GM18870 (cell line): ENCODE data around the gene FBXO41.
A peak's percentile ranks its signal among the peaks of the same experiment; 100 is the strongest.

ENCODE experiments used
- ATAC-seq: cut with Tn5 transposase; IDR thresholded peaks from one replicate; pipeline ENCODE4 v1.9.1; 2021; ENCODE audit warnings: moderate library complexity; ENCODE audit not compliant: unreplicated experiment

Gene FBXO41

DNA sequence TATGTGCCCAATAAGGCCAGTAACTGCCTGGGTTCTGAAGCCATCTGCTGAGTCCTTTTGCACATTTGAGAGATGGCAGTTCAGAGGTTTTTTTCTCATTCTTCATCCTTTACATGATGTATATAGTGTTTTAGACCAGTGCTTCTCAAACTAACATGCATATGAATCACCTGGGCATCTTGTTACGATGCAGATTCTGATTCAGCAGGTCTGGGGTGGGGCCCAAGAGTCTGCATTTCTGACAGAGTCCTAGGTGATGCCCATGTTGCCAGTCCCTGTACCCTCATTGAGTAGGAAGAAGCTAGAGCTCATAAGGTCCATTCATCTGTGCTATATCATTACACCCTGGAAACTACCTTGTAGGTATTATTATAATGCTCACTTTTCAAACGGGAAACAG is 66.5 kb downstream of the FBXO41 start:
- no peak for ATAC-seq

DNA sequence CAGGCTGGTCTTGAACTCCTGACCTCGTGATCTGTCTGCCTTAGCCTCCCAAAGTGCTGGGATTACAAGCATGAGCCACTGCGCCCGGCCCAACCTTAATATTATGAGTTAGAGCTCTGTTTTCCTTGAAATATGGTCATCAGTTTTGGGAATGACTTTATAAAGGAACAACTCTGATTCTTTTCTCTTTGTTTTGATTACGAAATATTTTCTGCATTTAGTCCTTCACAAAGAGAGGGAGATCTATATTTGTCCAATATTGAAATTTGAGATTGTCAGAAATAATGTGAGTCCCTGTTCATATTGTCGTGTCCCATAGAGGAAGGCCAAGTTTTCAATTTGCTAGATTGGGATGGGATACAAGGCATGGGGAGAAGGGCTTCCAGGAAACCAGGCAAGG is 67.1 kb downstream of the FBXO41 start:
- no peak for ATAC-seq

DNA sequence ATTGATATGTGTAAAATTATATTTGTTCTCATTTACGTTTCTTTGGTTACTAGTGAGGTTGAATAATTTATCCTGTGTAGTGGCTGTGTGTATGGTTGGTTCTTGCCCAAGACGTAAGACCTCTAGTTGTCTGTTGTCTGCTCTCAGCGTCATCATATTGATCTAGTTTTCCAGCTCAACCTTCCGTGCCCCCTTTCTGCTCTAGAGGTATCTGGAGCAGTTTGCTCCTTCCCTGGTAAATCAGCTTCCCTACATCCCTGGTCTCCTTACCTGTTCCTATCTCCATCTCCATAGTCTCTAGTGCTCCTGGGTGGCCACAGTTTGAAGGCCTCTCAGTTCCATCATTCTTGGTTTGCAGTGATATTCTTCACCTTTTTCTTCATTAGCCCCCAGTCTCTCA is 69.0 kb downstream of the FBXO41 start:
- ATAC-seq, result no peak

DNA sequence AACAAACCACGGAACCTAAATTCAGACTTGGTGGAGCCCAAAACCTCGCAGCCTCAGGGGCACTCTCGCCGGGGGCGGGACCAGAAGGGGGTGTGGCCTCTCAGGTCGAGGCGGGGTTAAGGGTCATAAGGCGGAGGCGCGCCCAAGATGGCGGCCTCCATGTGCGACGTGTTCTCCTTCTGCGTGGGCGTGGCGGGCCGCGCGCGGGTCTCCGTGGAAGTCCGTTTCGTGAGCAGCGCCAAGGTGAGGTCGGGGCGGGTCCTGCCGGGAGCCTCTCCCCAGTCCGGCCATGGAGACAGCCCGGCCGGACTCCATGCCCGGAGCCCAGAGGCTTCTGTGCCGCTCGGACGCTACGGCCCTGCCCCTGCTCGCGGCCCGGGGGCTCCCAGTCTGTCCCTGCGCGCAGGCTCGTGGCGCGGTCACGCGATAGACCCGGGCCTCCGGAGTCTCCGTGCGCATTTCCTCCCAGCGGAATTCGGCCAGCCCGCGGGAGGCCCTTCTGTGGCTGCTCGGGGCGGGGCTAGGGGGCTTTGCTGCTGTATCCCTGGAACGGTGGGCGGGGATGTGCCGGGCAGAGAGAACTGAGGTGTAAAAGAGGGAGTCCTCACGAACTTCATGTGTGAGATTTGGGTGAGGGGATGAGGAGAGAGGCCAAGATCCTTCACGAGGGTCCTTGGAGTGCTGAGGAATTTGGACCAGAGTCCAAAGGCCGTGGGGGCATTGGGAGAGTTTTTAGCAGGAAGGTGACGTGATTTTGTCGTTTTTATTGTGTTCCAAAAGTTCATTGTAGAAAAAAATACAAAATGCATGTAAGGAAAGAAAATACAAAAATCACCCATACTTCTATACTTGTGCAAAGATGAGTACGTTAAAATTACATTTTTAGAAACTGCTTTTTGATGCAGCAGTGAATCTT is 69.9 kb downstream of the FBXO41 start, which contains the start of gene SMYD5:
Gene SMYD5, plus strand, starts transcription at position 126 of the 916 bp plus-strand sequence. Its CDS starts 22 bp downstream, at position 148.
- ATAC-seq, result peak; percentile 80

DNA sequence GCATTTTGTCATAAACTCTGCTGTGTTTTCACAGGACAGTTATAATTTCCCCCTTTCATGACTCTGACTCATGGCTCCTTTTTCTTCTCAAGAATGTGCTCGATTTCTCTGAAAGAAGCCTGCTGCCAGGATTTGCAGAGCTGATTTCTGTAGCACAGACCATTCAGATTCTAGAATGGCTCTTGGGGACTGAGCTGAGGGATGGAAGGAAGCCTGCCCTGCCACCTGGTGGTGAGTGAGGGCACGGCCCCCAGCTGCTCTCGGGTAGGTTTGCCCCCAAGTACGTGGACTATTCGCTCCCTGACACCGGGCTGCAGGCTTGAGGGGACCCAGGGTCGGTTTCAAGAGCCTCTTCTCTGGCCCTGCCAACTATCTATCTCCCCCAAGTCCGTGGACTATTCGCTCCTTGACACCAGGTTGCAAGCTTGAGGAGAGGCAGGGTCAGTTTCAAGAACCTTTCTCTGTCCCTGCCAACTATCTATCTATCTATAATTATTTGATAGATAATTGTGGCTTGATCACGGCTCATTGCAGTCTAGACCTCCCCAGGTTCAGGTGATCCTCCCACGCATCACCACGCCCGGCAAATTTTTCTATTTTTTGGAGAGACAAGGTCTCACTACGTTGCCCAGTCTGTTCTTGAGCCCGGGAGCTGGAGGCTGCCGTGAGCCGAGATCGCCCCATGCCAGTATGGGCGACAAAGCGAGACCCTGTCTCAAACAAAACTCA is 71.7 kb downstream of the FBXO41 start:
- ATAC-seq, result peak; percentile 69

DNA sequence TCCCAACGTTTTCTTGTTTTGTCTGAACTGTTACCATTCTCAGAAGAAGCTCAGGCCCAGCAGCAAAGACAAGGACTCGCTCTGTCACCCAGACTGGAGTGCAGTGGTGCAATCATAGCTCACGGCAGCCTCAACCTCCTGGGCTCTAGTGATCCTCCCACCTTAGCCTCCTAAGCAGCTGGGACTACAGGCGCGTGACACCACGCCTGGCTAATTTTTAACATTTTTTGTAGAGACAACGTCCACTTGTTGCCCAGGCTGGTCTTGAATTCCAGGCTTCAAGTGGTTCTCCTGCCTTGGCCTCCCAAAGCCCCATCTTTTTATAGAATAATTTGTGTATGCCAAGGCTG is 72.2 kb downstream of the FBXO41 start:
- no peak for ATAC-seq

DNA sequence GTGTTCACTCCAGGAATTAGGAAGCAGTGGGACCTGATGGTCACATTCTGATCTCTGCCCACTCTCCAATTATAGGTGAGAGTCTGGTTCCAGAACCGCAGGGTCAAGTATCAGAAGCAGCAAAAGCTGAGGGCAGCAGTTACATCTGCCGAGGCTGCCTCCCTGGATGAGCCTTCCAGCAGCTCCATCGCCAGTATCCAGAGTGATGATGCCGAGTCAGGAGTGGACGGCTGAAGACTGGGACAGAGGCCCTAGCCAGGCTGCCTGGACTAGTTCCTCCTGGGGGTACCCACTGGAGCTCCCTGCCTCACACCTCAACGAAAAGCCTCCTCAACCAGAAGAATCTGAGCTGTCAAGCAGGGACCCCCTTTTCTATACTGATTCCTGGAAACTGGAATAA is 73.6 kb downstream of the FBXO41 start:
- ATAC-seq, result no peak

DNA sequence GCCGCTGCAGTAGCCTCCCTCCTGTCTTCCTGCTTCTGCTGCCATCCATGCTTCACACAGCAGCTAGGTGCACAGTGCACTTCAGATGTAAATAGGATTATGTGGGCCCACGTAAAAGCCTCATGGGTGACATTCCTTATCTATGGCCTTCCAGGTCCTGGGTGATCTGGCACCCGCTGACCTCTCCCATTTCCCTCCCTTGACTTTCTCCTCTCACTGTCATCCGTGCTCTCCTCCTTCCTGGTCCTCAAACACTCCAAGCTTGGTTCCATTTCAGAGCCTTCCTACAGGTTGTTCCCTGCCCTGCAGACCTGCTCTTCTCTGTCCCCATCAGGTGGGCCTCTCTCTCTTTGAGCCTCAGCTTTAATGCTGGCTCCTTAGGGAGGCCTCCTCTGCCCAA is 74.3 kb downstream of the FBXO41 start:
- no peak for ATAC-seq

DNA sequence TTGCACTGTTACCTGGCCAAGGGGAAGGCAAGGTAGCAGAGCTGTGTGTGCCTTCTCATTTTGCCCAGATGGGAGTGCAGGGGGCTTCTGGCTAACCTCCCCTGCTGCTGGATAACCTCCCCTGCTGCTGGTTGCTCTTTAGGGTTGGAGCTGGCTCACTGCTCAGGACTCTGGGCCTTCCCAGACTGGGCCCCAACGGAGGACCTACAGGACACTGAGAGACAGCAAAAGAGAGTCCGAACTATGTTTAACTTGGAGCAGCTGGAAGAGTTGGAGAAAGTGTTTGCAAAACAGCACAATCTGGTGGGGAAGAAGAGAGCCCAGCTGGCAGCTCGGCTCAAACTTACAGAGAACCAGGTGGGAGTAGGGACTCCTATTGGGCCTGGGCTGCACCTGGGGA is 76.0 kb downstream of the FBXO41 start:
- no peak for ATAC-seq

DNA sequence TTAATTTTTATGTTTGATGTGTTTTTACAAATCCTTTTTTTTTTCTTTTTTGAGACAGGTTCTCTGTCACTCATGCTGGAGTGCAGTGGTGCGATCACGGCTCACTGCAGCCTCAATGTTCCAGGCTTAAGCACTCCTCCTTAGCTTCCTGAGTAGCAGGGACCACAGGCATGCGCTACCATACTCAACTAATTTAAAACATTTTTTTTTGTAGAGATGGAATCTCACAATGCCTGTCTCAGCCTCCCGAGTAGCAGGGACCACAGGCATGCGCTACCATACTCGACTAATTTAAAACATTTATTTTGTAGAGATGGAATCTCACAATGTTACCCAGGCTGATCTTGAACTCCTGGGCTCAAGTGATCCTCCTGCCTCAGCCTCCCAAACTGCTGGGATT is 78.7 kb downstream of the FBXO41 start:
- ATAC-seq, result no peak
